ENCODE results near the gene MYBPC1.

The MYBPC1 gene

DNA sequence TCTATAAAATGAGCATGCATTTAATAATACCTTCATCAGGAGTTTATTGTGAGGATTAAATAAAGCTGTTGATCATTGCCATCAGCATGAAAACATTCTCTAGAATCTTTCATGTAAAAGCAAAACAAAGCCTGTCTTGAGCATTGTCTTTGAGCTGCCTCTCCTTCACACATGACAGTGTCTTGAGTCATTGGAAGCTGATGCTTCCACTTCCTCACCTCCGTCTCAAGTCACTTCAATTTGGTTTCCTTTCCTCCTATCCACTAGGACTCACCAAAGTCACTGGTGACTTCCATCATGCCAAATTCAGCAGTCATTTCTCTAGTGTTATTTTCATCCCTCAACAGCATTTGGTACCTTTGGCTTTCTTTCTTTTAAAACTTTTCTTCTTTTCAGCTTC lies 31.6 kb upstream of the MYBPC1 start:
- H3K23ac ChIP-seq (ENCODE audit: low read length): no peak overlapping the region
- no peaks in the 10 kb centered on the region for H3K27me3 ChIP-seq (ENCODE audit: insufficient read depth, low read length, poor library complexity)
- no peak overlapping the region for H3K27ac ChIP-seq (ENCODE audit: low read depth, low read length)
- H2AK5ac ChIP-seq (ENCODE audit: low read length): no peak overlapping the region
- no peak overlapping the region for H4K8ac ChIP-seq (ENCODE audit: low read depth, low read length)
- peak; percentile 36 for DNase-seq
- no CpG with 5 or more reads among the region's 1 CpG for whole genome bisulfite sequencing (ENCODE audit: extremely low coverage, insufficient coverage, low lambda C conversion rate)
- no peak overlapping the region for H4K5ac ChIP-seq (ENCODE audit: low read length)
- H3K79me1 ChIP-seq (ENCODE audit: low read length): no peaks in the 10 kb centered on the region
- no peak overlapping the region for H3K18ac ChIP-seq (ENCODE audit: low read length)
- H3K4me1 ChIP-seq (ENCODE audit: control insufficient read depth, low read depth, low read length): peaks cover 3% of the 10 kb centered on the region
- no peak overlapping the region for H2BK120ac ChIP-seq (ENCODE audit: low read depth, low read length)
- no peak overlapping the region for H3K56ac ChIP-seq (ENCODE audit: low read length)
- H2BK5ac ChIP-seq (ENCODE audit: low read length): no peak overlapping the region
- H3K36me3 ChIP-seq (ENCODE audit: control insufficient read depth, insufficient read depth, low read length): no peaks in the 10 kb centered on the region
- peak overlapping the region; percentile 10 for H3K4ac ChIP-seq (ENCODE audit: low read depth, low read length)
- H3K4me2 ChIP-seq (ENCODE audit: low read length): no peak overlapping the region
- no peak overlapping the region for H2BK15ac ChIP-seq (replicated peaks; ENCODE audit: low read depth)
- H3K4me3 ChIP-seq (ENCODE audit: low read length): no peak overlapping the region
- no peaks in the 10 kb centered on the region for H3K79me2 ChIP-seq (ENCODE audit: control insufficient read depth, insufficient read depth, low read length)
- no peak overlapping the region for H3K9ac ChIP-seq (ENCODE audit: low read length)

DNA sequence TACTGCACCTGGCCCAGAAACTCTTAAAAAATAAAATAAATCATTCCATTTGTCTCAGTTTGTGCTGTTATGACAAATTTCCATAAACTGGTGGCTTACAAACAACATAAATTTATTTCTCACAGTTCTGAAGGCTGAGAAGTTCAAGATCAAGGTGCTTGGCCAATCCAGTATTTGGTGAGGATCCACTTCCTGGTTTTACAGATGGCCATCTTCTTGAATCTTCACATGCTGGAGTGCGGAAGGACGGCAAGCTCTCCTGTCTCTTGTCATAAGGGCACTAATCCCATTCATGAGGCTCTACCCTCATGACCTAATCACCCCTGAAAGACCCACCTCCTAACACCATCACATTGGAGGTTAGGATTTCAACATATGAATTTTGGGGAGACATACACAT lies 29.9 kb upstream of the MYBPC1 start:
- no peak overlapping the region for H3K23ac ChIP-seq (ENCODE audit: low read length)
- DNase-seq: peak; percentile 66
- H3K79me2 ChIP-seq (ENCODE audit: control insufficient read depth, insufficient read depth, low read length): no peaks in the 10 kb centered on the region
- WGBS (ENCODE audit: extremely low coverage, insufficient coverage, low lambda C conversion rate): no CpG with 5 or more reads among the region's 2 CpGs
- no peak overlapping the region for H3K18ac ChIP-seq (ENCODE audit: low read length)
- no peak overlapping the region for H4K5ac ChIP-seq (ENCODE audit: low read length)
- H3K27ac ChIP-seq (ENCODE audit: low read depth, low read length): no peak overlapping the region
- no peak overlapping the region for H4K8ac ChIP-seq (ENCODE audit: low read depth, low read length)
- no peak overlapping the region for H3K4ac ChIP-seq (ENCODE audit: low read depth, low read length)
- no peak overlapping the region for H2BK15ac ChIP-seq (replicated peaks; ENCODE audit: low read depth)
- H3K79me1 ChIP-seq (ENCODE audit: low read length): no peaks in the 10 kb centered on the region
- H3K4me3 ChIP-seq (ENCODE audit: low read length): no peak overlapping the region
- peaks cover 3% of the 10 kb centered on the region for H3K4me1 ChIP-seq (ENCODE audit: control insufficient read depth, low read depth, low read length)
- no peak overlapping the region for H2BK5ac ChIP-seq (ENCODE audit: low read length)
- H3K36me3 ChIP-seq (ENCODE audit: control insufficient read depth, insufficient read depth, low read length): no peaks in the 10 kb centered on the region
- H3K4me2 ChIP-seq (ENCODE audit: low read length): no peak overlapping the region
- no peaks in the 10 kb centered on the region for H3K27me3 ChIP-seq (ENCODE audit: insufficient read depth, low read length, poor library complexity)
- H3K9ac ChIP-seq (ENCODE audit: low read length): no peak overlapping the region
- H2AK5ac ChIP-seq (ENCODE audit: low read length): no peak overlapping the region
- H3K56ac ChIP-seq (ENCODE audit: low read length): no peak overlapping the region
- no peak overlapping the region for H2BK120ac ChIP-seq (ENCODE audit: low read depth, low read length)

DNA sequence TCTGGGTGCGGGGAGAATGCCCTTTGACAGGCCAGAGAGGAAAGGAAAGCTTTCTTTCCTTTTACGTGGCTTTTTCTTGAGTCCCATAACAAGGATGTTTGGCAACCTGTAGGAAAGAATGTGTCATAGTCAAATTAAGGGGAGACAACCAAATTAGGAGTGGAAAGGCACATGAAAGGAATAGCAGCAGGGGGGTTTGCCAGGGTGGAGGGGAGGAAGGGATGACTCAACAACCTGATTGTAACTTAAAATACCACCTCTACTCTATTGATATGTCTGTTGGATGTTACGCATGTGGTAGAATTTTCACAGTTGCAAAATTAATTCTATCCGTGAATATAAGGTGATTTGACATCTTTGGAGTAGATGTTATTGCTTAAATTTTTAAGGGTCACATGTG lies 28.5 kb upstream of the MYBPC1 start:
- peak overlapping the region; percentile 6 for H3K56ac ChIP-seq (ENCODE audit: low read length)
- no peaks in the 10 kb centered on the region for H3K36me3 ChIP-seq (ENCODE audit: control insufficient read depth, insufficient read depth, low read length)
- DNase-seq: peak; percentile 97
- WGBS (ENCODE audit: extremely low coverage, insufficient coverage, low lambda C conversion rate): no CpG with 5 or more reads among the region's 4 CpGs
- H3K27ac ChIP-seq (ENCODE audit: low read depth, low read length): no peak overlapping the region
- H3K18ac ChIP-seq (ENCODE audit: low read length): no peak overlapping the region
- H3K4ac ChIP-seq (ENCODE audit: low read depth, low read length): no peak overlapping the region
- no peak overlapping the region for H3K9ac ChIP-seq (ENCODE audit: low read length)
- no peak overlapping the region for H2AK5ac ChIP-seq (ENCODE audit: low read length)
- H2BK15ac ChIP-seq (replicated peaks; ENCODE audit: low read depth): no peak overlapping the region
- no peaks in the 10 kb centered on the region for H3K79me2 ChIP-seq (ENCODE audit: control insufficient read depth, insufficient read depth, low read length)
- H3K4me2 ChIP-seq (ENCODE audit: low read length): no peak overlapping the region
- no peak overlapping the region for H3K4me3 ChIP-seq (ENCODE audit: low read length)
- H3K79me1 ChIP-seq (ENCODE audit: low read length): no peaks in the 10 kb centered on the region
- H4K5ac ChIP-seq (ENCODE audit: low read length): no peak overlapping the region
- H3K4me1 ChIP-seq (ENCODE audit: control insufficient read depth, low read depth, low read length): peaks cover 3% of the 10 kb centered on the region
- no peak overlapping the region for H2BK120ac ChIP-seq (ENCODE audit: low read depth, low read length)
- no peak overlapping the region for H4K8ac ChIP-seq (ENCODE audit: low read depth, low read length)
- H3K23ac ChIP-seq (ENCODE audit: low read length): no peak overlapping the region
- no peaks in the 10 kb centered on the region for H3K27me3 ChIP-seq (ENCODE audit: insufficient read depth, low read length, poor library complexity)
- no peak overlapping the region for H2BK5ac ChIP-seq (ENCODE audit: low read length)

DNA sequence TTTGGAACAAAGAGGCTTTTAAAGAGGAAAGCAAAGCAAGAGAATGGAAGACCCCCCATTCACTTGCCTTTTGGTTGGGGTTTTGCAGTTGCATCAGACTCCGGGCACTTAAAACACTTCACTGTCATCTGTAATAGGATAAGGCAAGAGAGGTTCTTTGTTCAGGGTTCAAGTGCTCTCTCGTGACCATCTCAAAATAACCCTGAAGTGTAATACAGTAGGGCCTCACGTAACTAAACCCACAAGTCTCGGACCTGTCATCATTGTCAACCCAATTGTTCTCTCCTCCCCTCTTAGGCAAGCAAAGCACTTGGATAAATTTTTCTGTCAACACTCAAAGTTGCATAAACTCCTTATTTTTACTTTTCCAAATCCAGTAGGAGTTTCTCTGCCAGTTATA lies 26.9 kb upstream of the MYBPC1 start:
- Histone ChIP-seq H3K79me2 (ENCODE audit: control insufficient read depth, insufficient read depth, low read length) (no peaks in the 10 kb centered on the region), H3K4me3 (ENCODE audit: low read length) (no peak overlapping the region), H2AK5ac (ENCODE audit: low read length) (no peak overlapping the region), H3K36me3 (ENCODE audit: control insufficient read depth, insufficient read depth, low read length) (no peaks in the 10 kb centered on the region), H3K27me3 (ENCODE audit: insufficient read depth, low read length, poor library complexity) (no peaks in the 10 kb centered on the region), H2BK120ac (ENCODE audit: low read depth, low read length) (peak overlapping the region; percentile 23), H3K27ac (ENCODE audit: low read depth, low read length) (no peak overlapping the region), H3K4me2 (ENCODE audit: low read length) (no peak overlapping the region), H4K8ac (ENCODE audit: low read depth, low read length) (no peak overlapping the region), H3K79me1 (ENCODE audit: low read length) (no peaks in the 10 kb centered on the region), H2BK5ac (ENCODE audit: low read length) (no peak overlapping the region), H3K56ac (ENCODE audit: low read length) (no peak overlapping the region), H3K23ac (ENCODE audit: low read length) (no peak overlapping the region), H3K9ac (ENCODE audit: low read length) (no peak overlapping the region), H4K5ac (ENCODE audit: low read length) (no peak overlapping the region), H3K18ac (ENCODE audit: low read length) (peak overlapping the region; percentile 45), H2BK15ac (replicated peaks; ENCODE audit: low read depth) (no peak overlapping the region), H3K4ac (ENCODE audit: low read depth, low read length) (peak overlapping the region; percentile 48), H3K4me1 (ENCODE audit: control insufficient read depth, low read depth, low read length) (peaks cover 3% of the 10 kb centered on the region)
- no peak for DNase-seq
- WGBS (ENCODE audit: extremely low coverage, insufficient coverage, low lambda C conversion rate): no CpG with 5 or more reads among the region's 4 CpGs

DNA sequence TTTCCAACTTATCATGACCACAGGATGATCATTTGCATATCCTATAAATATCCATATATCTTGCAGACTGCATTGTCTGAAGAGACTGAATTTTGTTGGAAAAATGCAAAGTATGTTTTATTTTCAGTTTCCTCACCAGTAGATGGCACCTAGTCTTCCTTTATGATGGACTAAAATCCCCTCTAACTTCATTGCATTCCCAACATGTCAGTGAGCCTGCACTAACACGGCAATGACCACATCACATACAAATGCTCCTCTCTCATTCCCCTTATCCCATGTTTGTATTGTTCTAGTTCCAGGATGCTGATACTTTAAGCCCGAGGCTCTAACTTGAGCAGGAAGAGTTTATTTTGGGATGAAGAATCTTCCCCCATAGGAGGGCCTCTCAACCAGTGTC lies 24.7 kb upstream of the MYBPC1 start:
- Histone ChIP-seq H2AK5ac (ENCODE audit: low read length) (no peak overlapping the region), H3K27me3 (ENCODE audit: insufficient read depth, low read length, poor library complexity) (no peaks in the 10 kb centered on the region), H3K4me3 (ENCODE audit: low read length) (no peak overlapping the region), H2BK120ac (ENCODE audit: low read depth, low read length) (no peak overlapping the region), H3K79me1 (ENCODE audit: low read length) (no peaks in the 10 kb centered on the region), H3K18ac (ENCODE audit: low read length) (no peak overlapping the region), H3K9ac (ENCODE audit: low read length) (no peak overlapping the region), H3K4ac (ENCODE audit: low read depth, low read length) (no peak overlapping the region), H4K8ac (ENCODE audit: low read depth, low read length) (no peak overlapping the region), H3K79me2 (ENCODE audit: control insufficient read depth, insufficient read depth, low read length) (no peaks in the 10 kb centered on the region), H3K56ac (ENCODE audit: low read length) (no peak overlapping the region), H4K5ac (ENCODE audit: low read length) (no peak overlapping the region), H3K23ac (ENCODE audit: low read length) (no peak overlapping the region), H3K36me3 (ENCODE audit: control insufficient read depth, insufficient read depth, low read length) (no peaks in the 10 kb centered on the region), H3K27ac (ENCODE audit: low read depth, low read length) (no peak overlapping the region), H3K4me2 (ENCODE audit: low read length) (no peak overlapping the region), H2BK15ac (replicated peaks; ENCODE audit: low read depth) (no peak overlapping the region), H3K4me1 (ENCODE audit: control insufficient read depth, low read depth, low read length) (peaks cover 3% of the 10 kb centered on the region), H2BK5ac (ENCODE audit: low read length) (no peak overlapping the region)
- peak; percentile 87 for DNase-seq
- no CpG with 5 or more reads among the region's 2 CpGs for WGBS (ENCODE audit: extremely low coverage, insufficient coverage, low lambda C conversion rate)

DNA sequence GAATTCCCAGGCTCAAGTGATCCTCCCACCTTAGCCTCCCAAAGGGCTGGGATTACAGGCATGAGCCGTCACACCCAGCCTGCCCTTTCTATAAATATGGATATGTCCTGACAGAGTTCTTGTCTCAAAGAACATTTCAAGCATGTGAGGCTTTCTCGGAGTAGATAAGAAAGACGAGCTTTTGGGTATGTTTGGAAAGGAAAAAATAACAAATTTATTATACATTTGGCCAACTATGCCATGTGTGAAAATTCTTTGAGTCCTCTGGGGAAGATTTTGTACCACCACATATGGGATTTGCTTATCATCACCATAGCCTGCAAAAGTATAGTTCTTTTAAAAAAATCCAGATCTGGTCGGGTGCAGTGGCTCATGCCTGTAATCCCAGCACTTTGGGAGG lies 23.7 kb upstream of the MYBPC1 start:
- H3K4me2 ChIP-seq (ENCODE audit: low read length): no peak overlapping the region
- no peaks in the 10 kb centered on the region for H3K79me1 ChIP-seq (ENCODE audit: low read length)
- no peak overlapping the region for H3K23ac ChIP-seq (ENCODE audit: low read length)
- no peak overlapping the region for H2BK5ac ChIP-seq (ENCODE audit: low read length)
- H3K36me3 ChIP-seq (ENCODE audit: control insufficient read depth, insufficient read depth, low read length): no peaks in the 10 kb centered on the region
- H3K4me1 ChIP-seq (ENCODE audit: control insufficient read depth, low read depth, low read length): peaks cover 3% of the 10 kb centered on the region
- no peak for DNase-seq
- H3K56ac ChIP-seq (ENCODE audit: low read length): no peak overlapping the region
- no peak overlapping the region for H3K9ac ChIP-seq (ENCODE audit: low read length)
- WGBS (ENCODE audit: extremely low coverage, insufficient coverage, low lambda C conversion rate): no CpG with 5 or more reads among the region's 4 CpGs
- no peak overlapping the region for H2BK120ac ChIP-seq (ENCODE audit: low read depth, low read length)
- H3K79me2 ChIP-seq (ENCODE audit: control insufficient read depth, insufficient read depth, low read length): no peaks in the 10 kb centered on the region
- no peak overlapping the region for H3K4me3 ChIP-seq (ENCODE audit: low read length)
- no peak overlapping the region for H3K18ac ChIP-seq (ENCODE audit: low read length)
- no peak overlapping the region for H3K27ac ChIP-seq (ENCODE audit: low read depth, low read length)
- no peak overlapping the region for H2AK5ac ChIP-seq (ENCODE audit: low read length)
- H4K8ac ChIP-seq (ENCODE audit: low read depth, low read length): no peak overlapping the region
- no peaks in the 10 kb centered on the region for H3K27me3 ChIP-seq (ENCODE audit: insufficient read depth, low read length, poor library complexity)
- H2BK15ac ChIP-seq (replicated peaks; ENCODE audit: low read depth): no peak overlapping the region
- H4K5ac ChIP-seq (ENCODE audit: low read length): no peak overlapping the region
- no peak overlapping the region for H3K4ac ChIP-seq (ENCODE audit: low read depth, low read length)
